K562 (cell line): ENCODE data around the gene GADL1. TPM values are rescaled to one million over a fixed set of nuclear protein-coding genes. Genes with fewer than 3 reads are reported as not detected.

Experiments used
- ATAC-seq: fragments of 200-7000 bp; cut with Tn5 transposase; 3 replicates; pipeline ENCODE4 v1.9.1; 2020; ENCODE audit warnings: moderate library complexity
- BruUV-seq: library from RNA; stranded (reverse); fragments of 400-500 nt; replicated peaks from 2 replicates; lab custom pipeline; 2021; lab: Mats Ljungman, UMichigan
- CTCF ChIA-PET: fragments of 300-600 bp; formaldehyde crosslinking; extraction: SDS; loops from one replicate; lab custom pipeline; 2021; ENCODE audit warnings: low intra/inter-chr PET ratio; lab: Yijun Ruan, JAX
- POLR2A ChIA-PET: fragments of 300-600, 350-650 bp; sonication (Branson Sonifier 250); formaldehyde crosslinking; extraction: SDS; loops from one replicate; lab custom pipeline; 2021; ENCODE audit warnings: antibody characterized with exemption, inconsistent platforms; lab: Yijun Ruan, JAX
- DNase-seq, 4 experiments: peaks; one replicate each; pipeline versions ENCODE4 v3.0.0 to v3.0.0-alpha.2; 2011 to 2018; ENCODE audit warnings: low spot score in 3 of 4, mixed read lengths in 3 of 4; ENCODE audit errors: extremely low read depth in 1 of 4
- FAIRE-seq: peaks from 2 replicates; lab custom pipeline; 2011; peaks lifted over from hg19 to GRCh38; lab: Jason Lieb, UNC
- H2AFZ ChIP-seq: 2 replicates; pipeline ENCODE4 v1.6.0; 2011; ENCODE audit warnings: low read depth, low read length, control low read depth, inconsistent platforms
- H3K27ac ChIP-seq: fragments of 200-600 bp; 3 replicates; pipeline ENCODE4 v1.8.0; 2011; ENCODE audit warnings: low read depth, mild to moderate bottlenecking, control low read depth, inconsistent platforms, low read length, moderate library complexity, mixed read lengths; ENCODE audit errors: extremely low read depth
- H3K27me3 ChIP-seq, 2 experiments: fragments of 300-600 bp in 1 of 2; 2 replicates in 1 of 2; 3 replicates in 1 of 2; pipeline versions ENCODE4 v1.6.0 to v1.8.0; 2011; ENCODE audit warnings: inconsistent platforms in 2 of 2, low read length in 2 of 2, mild to moderate bottlenecking in 1 of 2, mixed read lengths in 1 of 2, moderate library complexity in 1 of 2; ENCODE audit not compliant: control insufficient read depth in 2 of 2, insufficient read depth in 2 of 2
- H3K36me3 ChIP-seq: fragments of 300-600 bp; 3 replicates; pipeline ENCODE4 v1.8.0; 2011; ENCODE audit warnings: mild to moderate bottlenecking, low read length, inconsistent platforms; ENCODE audit not compliant: control insufficient read depth, insufficient read depth
- H3K4me1 ChIP-seq, 2 experiments: fragments of 200-600 bp in 1 of 2; replicated peaks in 1 of 2; 2 replicates in 1 of 2; 3 replicates in 1 of 2; pipeline versions ENCODE4 v1.5.1 to v1.8.0; 2011; ENCODE audit warnings: inconsistent platforms in 2 of 2, low read length in 2 of 2, mild to moderate bottlenecking in 1 of 2, mixed read lengths in 1 of 2, moderate library complexity in 1 of 2; ENCODE audit not compliant: control insufficient read depth in 2 of 2, insufficient read depth in 2 of 2
- H3K4me2 ChIP-seq: 2 replicates; pipeline ENCODE4 v1.6.1; 2011; ENCODE audit warnings: low read length, control low read depth, inconsistent platforms, mixed read lengths; ENCODE audit not compliant: insufficient read depth
- H3K4me3 ChIP-seq: fragments of 200-600 bp; sonication (generic), shearing (Covaris generic); 2 replicates; pipeline ENCODE4 v1.5.1; 2016; ENCODE audit warnings: control low read depth, inconsistent platforms
- H3K79me2 ChIP-seq: fragments of 200-600 bp; 3 replicates; pipeline ENCODE4 v1.8.0; 2011; ENCODE audit warnings: low read length, inconsistent platforms; ENCODE audit not compliant: control insufficient read depth, insufficient read depth
- H3K9ac ChIP-seq, 2 experiments: 2 replicates each; pipeline versions ENCODE4 v1.6.0 to v1.6.1; 2011; ENCODE audit warnings: low read depth in 2 of 2, low read length in 2 of 2, control low read depth in 1 of 2, inconsistent platforms in 1 of 2, mild to moderate bottlenecking in 1 of 2, mixed read lengths in 1 of 2; ENCODE audit not compliant: insufficient read depth in 1 of 2
- H3K9me1 ChIP-seq: one replicate; pipeline ENCODE4 v1.6.0; 2011; ENCODE audit warnings: inconsistent platforms, mild to moderate bottlenecking, low read length, moderate library complexity; ENCODE audit not compliant: control insufficient read depth, insufficient read depth
- H3K9me3 ChIP-seq: replicated peaks from 2 replicates; pipeline ENCODE4 v1.5.1; 2011; ENCODE audit warnings: low read depth, low read length, inconsistent platforms; ENCODE audit not compliant: control insufficient read depth, insufficient read depth
- H4K20me1 ChIP-seq: replicated peaks from 2 replicates; pipeline ENCODE4 v1.6.1; 2011; ENCODE audit warnings: low read length, inconsistent platforms, mixed read lengths; ENCODE audit not compliant: control insufficient read depth, insufficient read depth
- HCFC1 ChIP-seq: IDR thresholded peaks from 2 replicates; pipeline ENCODE4 v1.6.1; 2012; ENCODE audit warnings: low read depth, low read length, improper control_type of control experiment
- NONO ChIP-seq, 2 experiments: fragments of 200-400 bp in 1 of 2; fragments of 450-650 bp in 1 of 2; formaldehyde crosslinking in 1 of 2; IDR thresholded peaks; 2 replicates each; pipeline ENCODE4 v1.6.1; 2017; ENCODE audit warnings: low read depth in 2 of 2, mild to moderate bottlenecking in 2 of 2, moderate library complexity in 2 of 2, low read length in 1 of 2
- WGBS: fragments of 100-300 bp; shearing (Covaris generic); methylation state at CpG from one replicate; pipeline ENCODE4 v1.1.6; 2016; ENCODE audit warnings: low coverage, mixed read lengths; ENCODE audit not compliant: insufficient coverage; ENCODE audit errors: missing lambda C conversion rate; 5-methylcytosine and 5-hydroxymethylcytosine counted together
- in situ Hi-C: fragments of 300-500 bp; cut with MboI; formaldehyde crosslinking; loops from 4 replicates; pipeline ENCODE4 v1.15.0; 2018; ENCODE audit warnings: inconsistent platforms, mixed read lengths
- intact Hi-C: fragments of 100-400 bp; cut with micrococcal nuclease; formaldehyde crosslinking; loops from 2 replicates; pipeline ENCODE4 v1.14.2; 2022
- polyA plus RNA-seq, 8 experiments: library from polyadenylated mRNA; depleted of rRNA in 4 of 8; stranded (reverse) in 5 of 8; unstranded in 3 of 8; fragments of >200 nt; fragmentation: Nextera tagmentation in 2 of 8; fragmentation: Illumina TruSeq in 1 of 8; extraction: Ambion mirVana in 2 of 8; extraction: Trizol in 1 of 8; gene quantifications; 2 replicates each; pipeline versions ENCODE4 v1.2.1 to v1.2.3, GENCODE V29; 2011 to 2014; ENCODE audit warnings: inconsistent platforms in 1 of 8, missing spikeins in 1 of 8
- total RNA-seq, 7 experiments: library from RNA; depleted of rRNA in 6 of 7; stranded (reverse); fragments of >200 nt in 6 of 7; fragmentation: Illumina TruSeq in 2 of 7; extraction: Trizol in 2 of 7; gene quantifications; 2 replicates each; pipeline versions ENCODE4 v1.2.1 to v1.2.3, GENCODE V29; 2011 to 2021; ENCODE audit warnings: low replicate concordance in 1 of 7
- TF ChIP-seq, protein P1 (sequence below): sonication (generic); formaldehyde crosslinking; IDR thresholded peaks from 2 replicates; pipeline ENCODE4 v1.8.1; 2023; ENCODE audit warnings: mild to moderate bottlenecking, missing genetic modification reagents

GADL1 gene
- total and polyA plus RNA-seq, 9 of the 15 experiments (the other 6 are each of a cell fraction or from before 2014, with no cell fraction given) = 0.07 TPM; not detected in 8

DNA sequence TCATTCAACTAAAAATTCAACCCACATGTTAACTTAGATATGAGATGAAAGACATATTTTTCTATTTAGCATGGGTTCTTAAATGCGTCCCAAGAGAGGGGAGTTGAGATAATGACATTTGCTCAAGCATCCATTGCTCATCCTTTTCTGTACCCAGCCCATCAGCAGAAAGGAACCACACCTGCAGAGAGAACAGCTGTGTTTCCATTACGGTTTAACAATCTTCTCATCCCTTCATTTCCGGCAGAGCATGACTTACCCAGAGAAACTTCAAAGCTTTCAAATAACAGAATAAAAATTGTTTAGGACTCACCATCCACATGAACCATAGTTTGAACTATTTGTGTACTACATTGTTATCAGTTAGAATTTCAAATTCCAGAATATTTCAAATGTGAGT lies 174.9 kb downstream of the GADL1 start:
- no peak overlapping the region for H3K4me2 ChIP-seq
- H3K9me3 ChIP-seq = no peaks in the 10 kb centered on the region
- ATAC-seq = no peak
- H4K20me1 ChIP-seq = no peaks in the 10 kb centered on the region
- no peaks in the 10 kb centered on the region for H3K4me1 ChIP-seq
- no peak overlapping the region for H3K9ac ChIP-seq
- WGBS = 3% methylated on average over 3 of the region's 3 CpGs
- CTCF ChIA-PET = no interaction called here
- in situ Hi-C loops = no loop called here
- no TSS peak for BruUV-seq
- no peaks in the 10 kb centered on the region for H3K27me3 ChIP-seq
- H2AFZ ChIP-seq = no peak overlapping the region
- no peak overlapping the region for H3K27ac ChIP-seq
- no peak for DNase-seq
- no peaks in the 10 kb centered on the region for H3K9me1 ChIP-seq
- no peak for FAIRE-seq
- TF ChIP-seq HCFC1 = no peak
- TF ChIP-seq, protein P1, sequence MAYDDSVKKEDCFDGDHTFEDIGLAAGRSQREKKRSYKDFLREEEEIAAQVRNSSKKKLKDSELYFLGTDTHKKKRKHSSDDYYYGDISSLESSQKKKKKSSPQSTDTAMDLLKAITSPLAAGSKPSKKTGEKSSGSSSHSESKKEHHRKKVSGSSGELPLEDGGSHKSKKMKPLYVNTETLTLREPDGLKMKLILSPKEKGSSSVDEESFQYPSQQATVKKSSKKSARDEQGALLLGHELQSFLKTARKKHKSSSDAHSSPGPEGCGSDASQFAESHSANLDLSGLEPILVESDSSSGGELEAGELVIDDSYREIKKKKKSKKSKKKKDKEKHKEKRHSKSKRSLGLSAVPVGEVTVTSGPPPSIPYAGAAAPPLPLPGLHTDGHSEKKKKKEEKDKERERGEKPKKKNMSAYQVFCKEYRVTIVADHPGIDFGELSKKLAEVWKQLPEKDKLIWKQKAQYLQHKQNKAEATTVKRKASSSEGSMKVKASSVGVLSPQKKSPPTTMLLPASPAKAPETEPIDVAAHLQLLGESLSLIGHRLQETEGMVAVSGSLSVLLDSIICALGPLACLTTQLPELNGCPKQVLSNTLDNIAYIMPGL = no peak
- no peak for TF ChIP-seq NONO (IDR thresholded peaks at IDR 0.05; ENCODE audit: low read depth in 2 of 2, low read length in 1 of 2)
- TF ChIP-seq, all 486 proteins: peak for 0
- H3K36me3 ChIP-seq = no peaks in the 10 kb centered on the region
- intact Hi-C loops = no loop called here
- no peak overlapping the region for H3K4me3 ChIP-seq
- H3K79me2 ChIP-seq = no peaks in the 10 kb centered on the region
- POLR2A ChIA-PET = no interaction called here
